ENCODE measurements around the gene RC3H1. TPM values are rescaled to one million over a fixed set of nuclear protein-coding genes. Genes with fewer than 3 reads are reported as not detected.

The RC3H1 gene
- total RNA-seq, 4 donors from 2014 or later, result 35.7 to 43.8 (median 39.3) TPM

DNA sequence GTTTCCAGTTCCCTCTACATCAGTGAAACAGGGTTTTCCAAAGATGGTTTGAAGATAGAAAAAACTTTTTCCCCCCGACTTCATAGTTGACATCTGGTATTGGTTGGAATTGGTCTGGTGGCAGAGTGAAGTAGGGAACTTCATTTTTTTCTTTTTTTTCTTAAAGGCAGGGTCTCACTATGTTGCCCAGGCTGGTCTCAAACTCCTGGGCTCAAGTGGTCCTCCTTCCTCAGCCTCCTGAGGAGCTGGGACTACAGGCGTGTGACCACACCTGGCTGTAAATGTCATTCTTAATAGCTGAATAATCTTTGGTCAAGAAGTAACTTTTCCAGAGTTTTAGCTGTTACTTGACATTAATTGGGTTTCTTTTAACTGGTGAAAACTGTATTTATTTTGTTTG lies 132.3 kb downstream of the RC3H1 start:
- 95% methylated on average over 2 of the region's 2 CpGs for WGBS

DNA sequence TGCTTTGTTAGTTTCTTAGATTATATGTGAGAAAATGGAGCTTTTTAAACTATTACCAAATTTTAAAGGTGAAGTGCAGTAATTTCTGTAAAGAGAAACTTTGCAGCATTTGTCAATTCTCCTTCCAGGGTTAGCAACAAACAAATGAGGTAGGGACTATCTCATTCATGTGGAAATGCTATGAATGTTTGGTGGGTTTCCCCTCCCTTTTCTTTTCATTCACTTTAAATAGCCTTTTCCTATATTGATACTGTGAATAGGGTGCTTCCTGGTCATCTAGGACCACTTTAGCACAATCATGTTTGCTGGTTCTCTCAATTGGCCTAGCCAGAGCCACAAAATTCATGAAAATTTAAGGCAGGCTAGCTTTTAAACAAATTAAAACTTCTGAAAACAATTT lies 133.4 kb downstream of the RC3H1 start:
- H3K9me3 ChIP-seq, result no peaks in the 10 kb centered on the region
- DNase-seq (ENCODE audit: extremely low spot score), result no peak
- TF ChIP-seq EP300 (IDR thresholded peaks at IDR 0.05), result no peak
- TF ChIP-seq, protein P1, sequence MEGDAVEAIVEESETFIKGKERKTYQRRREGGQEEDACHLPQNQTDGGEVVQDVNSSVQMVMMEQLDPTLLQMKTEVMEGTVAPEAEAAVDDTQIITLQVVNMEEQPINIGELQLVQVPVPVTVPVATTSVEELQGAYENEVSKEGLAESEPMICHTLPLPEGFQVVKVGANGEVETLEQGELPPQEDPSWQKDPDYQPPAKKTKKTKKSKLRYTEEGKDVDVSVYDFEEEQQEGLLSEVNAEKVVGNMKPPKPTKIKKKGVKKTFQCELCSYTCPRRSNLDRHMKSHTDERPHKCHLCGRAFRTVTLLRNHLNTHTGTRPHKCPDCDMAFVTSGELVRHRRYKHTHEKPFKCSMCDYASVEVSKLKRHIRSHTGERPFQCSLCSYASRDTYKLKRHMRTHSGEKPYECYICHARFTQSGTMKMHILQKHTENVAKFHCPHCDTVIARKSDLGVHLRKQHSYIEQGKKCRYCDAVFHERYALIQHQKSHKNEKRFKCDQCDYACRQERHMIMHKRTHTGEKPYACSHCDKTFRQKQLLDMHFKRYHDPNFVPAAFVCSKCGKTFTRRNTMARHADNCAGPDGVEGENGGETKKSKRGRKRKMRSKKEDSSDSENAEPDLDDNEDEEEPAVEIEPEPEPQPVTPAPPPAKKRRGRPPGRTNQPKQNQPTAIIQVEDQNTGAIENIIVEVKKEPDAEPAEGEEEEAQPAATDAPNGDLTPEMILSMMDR (IDR thresholded peaks at IDR 0.05), result no peak
- TF ChIP-seq POLR2A (IDR thresholded peaks at IDR 0.05; ENCODE audit: low read depth), result no peak
- no peak for TF ChIP-seq POLR2AphosphoS5 (IDR thresholded peaks at IDR 0.05)
- intact Hi-C loops (cut with DNase I), result no loop called here
- no peaks in the 10 kb centered on the region for H3K27me3 ChIP-seq
- H3K36me3 ChIP-seq, result peaks cover 14 to 29% (median 24%) of the 10 kb centered on the region in 4 donors
- no peaks in the 10 kb centered on the region for H3K4me1 ChIP-seq
- no peak overlapping the region for H3K27ac ChIP-seq (replicated peaks in 1 of 4)
- H3K4me3 ChIP-seq, result no peak overlapping the region

More for the DNA sequence above, 132.3 kb downstream of the RC3H1 start:
- no peak for DNase-seq (ENCODE audit: extremely low spot score)
- Histone ChIP-seq H3K36me3 (peaks cover 14 to 38% (median 26%) of the 10 kb centered on the region in 4 donors), H3K4me1 (no peaks in the 10 kb centered on the region), H3K9me3 (no peaks in the 10 kb centered on the region), H3K27me3 (no peaks in the 10 kb centered on the region), H3K4me3 (no peak overlapping the region), H3K27ac (replicated peaks in 1 of 4) (no peak overlapping the region)
- intact Hi-C loops (cut with DNase I), result no loop called here
- no peak for TF ChIP-seq POLR2A (IDR thresholded peaks at IDR 0.05; ENCODE audit: low read depth)
- TF ChIP-seq, protein P1 (IDR thresholded peaks at IDR 0.05), result no peak
- TF ChIP-seq POLR2AphosphoS5 (IDR thresholded peaks at IDR 0.05), result no peak
- TF ChIP-seq EP300 (IDR thresholded peaks at IDR 0.05), result no peak

DNA sequence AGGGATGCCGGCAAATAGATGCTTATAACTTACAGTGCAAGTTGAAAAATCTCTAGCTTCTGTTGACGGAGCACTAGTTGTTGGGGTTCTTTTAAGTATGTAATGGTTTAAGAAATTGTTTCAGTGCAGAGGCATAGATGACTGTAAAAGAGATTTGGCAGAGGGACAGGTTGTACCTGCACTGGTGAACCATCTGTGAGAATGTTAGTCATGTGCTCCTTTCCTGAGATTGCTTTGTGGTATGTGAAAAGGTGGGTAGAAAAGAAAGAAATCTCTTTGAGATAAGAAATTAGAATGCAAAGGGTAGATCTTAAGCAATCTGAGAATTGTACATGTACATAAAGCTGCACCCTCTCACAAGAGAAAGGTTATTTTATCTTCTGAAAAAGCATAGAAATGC lies 134.5 kb downstream of the RC3H1 start:
- TF ChIP-seq EP300 (IDR thresholded peaks at IDR 0.05), result no peak
- TF ChIP-seq POLR2AphosphoS5 (IDR thresholded peaks at IDR 0.05), result no peak
- TF ChIP-seq, protein P1 (IDR thresholded peaks at IDR 0.05), result no peak
- TF ChIP-seq POLR2A (IDR thresholded peaks at IDR 0.05; ENCODE audit: low read depth), result no peak
- Histone ChIP-seq H3K9me3 (no peaks in the 10 kb centered on the region), H3K36me3 (peaks cover 14 to 29% (median 24%) of the 10 kb centered on the region in 4 donors), H3K27me3 (no peaks in the 10 kb centered on the region), H3K27ac (replicated peaks in 1 of 4) (no peak overlapping the region), H3K4me1 (no peaks in the 10 kb centered on the region), H3K4me3 (no peak overlapping the region)
- intact Hi-C loops (cut with DNase I), result no loop called here
- 100% methylated on average over 2 of the region's 2 CpGs for WGBS
- no peak for DNase-seq (ENCODE audit: extremely low spot score)

DNA sequence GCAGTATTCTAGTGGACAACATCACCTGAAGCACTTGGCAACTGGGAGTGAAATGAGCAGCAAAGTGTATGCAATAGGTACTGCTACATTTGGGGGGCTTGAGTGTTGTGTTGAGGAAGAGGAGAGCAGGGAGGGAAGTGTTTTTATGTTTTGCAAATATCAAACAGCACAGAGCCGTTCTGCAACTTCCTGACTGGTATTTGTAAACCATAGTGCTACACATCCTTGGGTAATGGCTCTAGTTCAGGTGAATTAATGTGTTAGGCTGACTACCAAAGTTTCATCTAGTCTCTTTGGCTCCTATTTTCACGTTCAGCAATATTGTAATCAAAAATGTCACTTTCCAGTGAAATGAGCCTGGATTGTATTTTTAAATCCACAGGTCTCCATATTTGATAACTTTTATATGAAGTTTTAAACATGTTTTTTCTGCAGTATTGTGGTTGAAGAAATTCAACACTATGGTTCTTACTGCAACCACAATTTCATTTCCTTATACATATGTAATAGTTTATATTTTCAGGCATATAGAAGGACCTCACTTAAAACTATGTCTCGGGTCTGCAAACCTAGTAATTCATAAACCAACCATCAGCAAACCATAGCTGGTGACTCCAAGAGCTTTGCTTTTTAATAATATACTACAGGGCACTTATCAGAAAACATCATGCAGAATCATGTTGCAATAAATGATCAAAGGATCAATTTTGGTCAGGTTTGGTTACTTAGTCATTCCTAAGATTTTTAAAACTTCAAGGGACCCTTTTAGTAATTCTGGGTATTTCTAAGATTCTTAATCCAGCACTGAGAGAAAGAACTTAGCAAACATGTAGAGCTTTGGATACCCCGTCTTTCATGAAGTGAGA lies 135.2 kb downstream of the RC3H1 start:
- Histone ChIP-seq H3K4me1 (no peaks in the 10 kb centered on the region), H3K9me3 (no peaks in the 10 kb centered on the region)
- TF ChIP-seq POLR2A (IDR thresholded peaks at IDR 0.05; ENCODE audit: low read depth), result no peak
- no peak for TF ChIP-seq EP300 (IDR thresholded peaks at IDR 0.05)
- TF ChIP-seq, protein P1 (IDR thresholded peaks at IDR 0.05), result no peak
- no peak for TF ChIP-seq POLR2AphosphoS5 (IDR thresholded peaks at IDR 0.05)

More for the DNA sequence above, 135.2 kb downstream of the RC3H1 start:
- 89% methylated on average over 4 of the region's 4 CpGs for WGBS
- H3K27me3 ChIP-seq, result no peaks in the 10 kb centered on the region
- intact Hi-C loops (cut with DNase I), result no loop called here
- no peak for DNase-seq (ENCODE audit: extremely low spot score)
- no peak overlapping the region for H3K27ac ChIP-seq (replicated peaks in 1 of 4)
- peaks cover 14 to 29% (median 24%) of the 10 kb centered on the region in 4 donors for H3K36me3 ChIP-seq
- no peak overlapping the region for H3K4me3 ChIP-seq

All from esophagus muscularis mucosa (tissue), 4 donors.